HG02642 (cell line): Measurements from ENCODE around the gene NFS1.
"Not testable (repeated sequence)": the region's sequence is repeated elsewhere in the genome, so short reads cannot be mapped to it uniquely, and the experiment has no call there.

ENCODE experiments used
- ATAC-seq: cut with Tn5 transposase; IDR thresholded peaks from one replicate; pipeline ENCODE4 v1.9.1; 2021; ENCODE audit warnings: mild to moderate bottlenecking; ENCODE audit not compliant: unreplicated experiment, poor library complexity

NFS1 gene

GRCh38 chr20:35729836-35730582, 30.9 kb upstream of the NFS1 start:
- ATAC-seq = no peak

- ATAC-seq = no peak
Observed at GRCh38 chr20:35729283-35729807, 30.2 kb upstream of the NFS1 start.

- no peak for ATAC-seq
Observed at GRCh38 chr20:35726842-35727711, 27.9 kb upstream of the NFS1 start.

- ATAC-seq = no peak
Observed at GRCh38 chr20:35724321-35725230, 25.4 kb upstream of the NFS1 start.

- ATAC-seq = not testable (repeated sequence)
Observed at GRCh38 chr20:35723652-35724320, 24.6 kb upstream of the NFS1 start.

- not testable (repeated sequence) for ATAC-seq
Observed at GRCh38 chr20:35723275-35723639, 24.1 kb upstream of the NFS1 start.

- ATAC-seq = no peak
Observed at GRCh38 chr20:35721621-35722020, 22.5 kb upstream of the NFS1 start.

- ATAC-seq = no peak
Observed at GRCh38 chr20:35721219-35721618, 22.1 kb upstream of the NFS1 start.

- no peak for ATAC-seq
Observed at GRCh38 chr20:35720165-35721123, 21.3 kb upstream of the NFS1 start.

- ATAC-seq = no peak
Observed at GRCh38 chr20:35719717-35720116, 20.6 kb upstream of the NFS1 start.

GRCh38 chr20:35718972-35719635, 20.0 kb upstream of the NFS1 start:
- ATAC-seq = no peak

- ATAC-seq = not testable (repeated sequence)
Observed at GRCh38 chr20:35718321-35718720, 19.2 kb upstream of the NFS1 start.

- ATAC-seq = no peak
Observed at GRCh38 chr20:35716330-35716729, 17.2 kb upstream of the NFS1 start.

GRCh38 chr20:35715652-35716051, 16.5 kb upstream of the NFS1 start:
- no peak for ATAC-seq

GRCh38 chr20:35714127-35714526, 15.0 kb upstream of the NFS1 start:
- no peak for ATAC-seq

GRCh38 chr20:35713120-35713519, 14.0 kb upstream of the NFS1 start:
- ATAC-seq = not testable (repeated sequence)

- no peak for ATAC-seq
Observed at GRCh38 chr20:35711588-35712209, 12.5 kb upstream of the NFS1 start.
